ENCODE data around the gene FPR1. TPM values are rescaled to one million over a fixed set of nuclear protein-coding genes. Genes with fewer than 3 reads are reported as not detected.
"Not testable (repeated sequence)": the region's sequence is repeated elsewhere in the genome, so short reads cannot be mapped to it uniquely, and the experiment has no call there.

The FPR1 gene
- total RNA-seq, 1 donor from 2014 or later = not detected

GRCh38 chr19:51779703-51780102 is 28.0 kb upstream of the FPR1 start:
- Mint-ChIP-seq H3K9me3 (ENCODE audit: unreplicated experiment) (peaks cover 2% of the 10 kb centered on the region), H3K36me3 (ENCODE audit: unreplicated experiment) (no peaks in the 10 kb centered on the region), H3K4me1 (ENCODE audit: low read depth, unreplicated experiment) (no peaks in the 10 kb centered on the region), H3K27ac (ENCODE audit: unreplicated experiment) (no peak overlapping the region), H3K27me3 (ENCODE audit: unreplicated experiment) (no peaks in the 10 kb centered on the region), H3K4me3 (ENCODE audit: unreplicated experiment) (no peak overlapping the region)
- no peak for DNase-seq
- no peak for TF ChIP-seq CTCF (IDR thresholded peaks at IDR 0.05; ENCODE audit: partially characterized antibody, unreplicated experiment)

GRCh38 chr19:51779181-51779580 is 27.5 kb upstream of the FPR1 start:
- H3K27me3 Mint-ChIP-seq (ENCODE audit: unreplicated experiment) = no peaks in the 10 kb centered on the region
- DNase-seq = no peak
- no peak overlapping the region for H3K4me3 Mint-ChIP-seq (ENCODE audit: unreplicated experiment)
- H3K4me1 Mint-ChIP-seq (ENCODE audit: low read depth, unreplicated experiment) = no peaks in the 10 kb centered on the region
- no peak overlapping the region for H3K27ac Mint-ChIP-seq (ENCODE audit: unreplicated experiment)
- peaks cover 2% of the 10 kb centered on the region for H3K9me3 Mint-ChIP-seq (ENCODE audit: unreplicated experiment)
- TF ChIP-seq CTCF (IDR thresholded peaks at IDR 0.05; ENCODE audit: partially characterized antibody, unreplicated experiment) = no peak
- no peaks in the 10 kb centered on the region for H3K36me3 Mint-ChIP-seq (ENCODE audit: unreplicated experiment)

- no peak overlapping the region for H3K4me3 Mint-ChIP-seq (ENCODE audit: unreplicated experiment)
- no peaks in the 10 kb centered on the region for H3K4me1 Mint-ChIP-seq (ENCODE audit: low read depth, unreplicated experiment)
- H3K27ac Mint-ChIP-seq (ENCODE audit: unreplicated experiment) = no peak overlapping the region
- no peaks in the 10 kb centered on the region for H3K36me3 Mint-ChIP-seq (ENCODE audit: unreplicated experiment)
- H3K27me3 Mint-ChIP-seq (ENCODE audit: unreplicated experiment) = no peaks in the 10 kb centered on the region
- DNase-seq = peak; percentile 63
- TF ChIP-seq CTCF (IDR thresholded peaks at IDR 0.05; ENCODE audit: partially characterized antibody, unreplicated experiment) = peak; percentile 79
- H3K9me3 Mint-ChIP-seq (ENCODE audit: unreplicated experiment) = peaks cover 2% of the 10 kb centered on the region
Measured at GRCh38 chr19:51777570-51778462, 26.1 kb upstream of the FPR1 start.

GRCh38 chr19:51776561-51776960 is 24.9 kb upstream of the FPR1 start:
- H3K36me3 Mint-ChIP-seq (ENCODE audit: unreplicated experiment); DNase-seq; H3K27ac Mint-ChIP-seq (ENCODE audit: unreplicated experiment); H3K4me3 Mint-ChIP-seq (ENCODE audit: unreplicated experiment); H3K9me3 Mint-ChIP-seq (ENCODE audit: unreplicated experiment); H3K4me1 Mint-ChIP-seq (ENCODE audit: low read depth, unreplicated experiment); H3K27me3 Mint-ChIP-seq (ENCODE audit: unreplicated experiment): not testable (repeated sequence)

GRCh38 chr19:51772977-51773376 is 21.3 kb upstream of the FPR1 start:
- no peaks in the 10 kb centered on the region for H3K36me3 Mint-ChIP-seq (ENCODE audit: unreplicated experiment)
- peaks cover 2% of the 10 kb centered on the region for H3K9me3 Mint-ChIP-seq (ENCODE audit: unreplicated experiment)
- H3K4me3 Mint-ChIP-seq (ENCODE audit: unreplicated experiment) = no peak overlapping the region
- H3K27me3 Mint-ChIP-seq (ENCODE audit: unreplicated experiment) = no peaks in the 10 kb centered on the region
- TF ChIP-seq CTCF (IDR thresholded peaks at IDR 0.05; ENCODE audit: partially characterized antibody, unreplicated experiment) = no peak
- H3K27ac Mint-ChIP-seq (ENCODE audit: unreplicated experiment) = no peak overlapping the region
- no peaks in the 10 kb centered on the region for H3K4me1 Mint-ChIP-seq (ENCODE audit: low read depth, unreplicated experiment)
- no peak for DNase-seq

All from glutamatergic neuron (in vitro differentiated cells).